ENCODE data around the gene DEPDC5. TPM values are rescaled to one million over a fixed set of nuclear protein-coding genes. Genes with fewer than 3 reads are reported as not detected.
A peak's percentile ranks its signal among the peaks of the same experiment; 100 is the strongest.

DEPDC5 gene
- total RNA-seq, 1 donor from 2014 or later, result 22.5 TPM

GRCh38 chr22:31852691-31853421 is 99.0 kb downstream of the DEPDC5 start:
- no peak for DNase-seq (ENCODE audit: low read depth)

- no peak for DNase-seq (ENCODE audit: low read depth)
These were observed 100.1 kb downstream of the DEPDC5 start for GRCh38 chr22:31853736-31854495.

GRCh38 chr22:31857247-31857646 is 103.4 kb downstream of the DEPDC5 start:
- peak; percentile 33 for DNase-seq (ENCODE audit: low read depth)

GRCh38 chr22:31861226-31861840 is 107.5 kb downstream of the DEPDC5 start:
- DNase-seq (ENCODE audit: low read depth), result no peak

- no peak for DNase-seq (ENCODE audit: low read depth)
These were observed 113.1 kb downstream of the DEPDC5 start for GRCh38 chr22:31866918-31867317.

GRCh38 chr22:31867386-31868153 is 113.8 kb downstream of the DEPDC5 start:
- no peak for DNase-seq (ENCODE audit: low read depth)

GRCh38 chr22:31869739-31870138 is 115.9 kb downstream of the DEPDC5 start:
- no peak for DNase-seq (ENCODE audit: low read depth)

- DNase-seq (ENCODE audit: low read depth), result peak; percentile 27
These were observed 117.1 kb downstream of the DEPDC5 start for GRCh38 chr22:31870890-31871289.

- DNase-seq (ENCODE audit: low read depth), result no peak
These were observed 117.7 kb downstream of the DEPDC5 start for GRCh38 chr22:31871480-31871879.

GRCh38 chr22:31872209-31872608 is 118.4 kb downstream of the DEPDC5 start:
- DNase-seq (ENCODE audit: low read depth), result peak; percentile 5

- DNase-seq (ENCODE audit: low read depth), result no peak
These were observed 121.0 kb downstream of the DEPDC5 start for GRCh38 chr22:31874821-31875220.

GRCh38 chr22:31876156-31876920 is 122.5 kb downstream of the DEPDC5 start:
- DNase-seq (ENCODE audit: low read depth), result no peak

- DNase-seq (ENCODE audit: low read depth), result no peak
These were observed 125.8 kb downstream of the DEPDC5 start for GRCh38 chr22:31879585-31879984.

GRCh38 chr22:31881200-31881599 is 127.4 kb downstream of the DEPDC5 start:
- no peak for DNase-seq (ENCODE audit: low read depth)

GRCh38 chr22:31881865-31882264 is 128.0 kb downstream of the DEPDC5 start:
- DNase-seq (ENCODE audit: low read depth), result no peak

GRCh38 chr22:31882971-31883370 is 129.2 kb downstream of the DEPDC5 start:
- DNase-seq (ENCODE audit: low read depth), result no peak

- no peak for DNase-seq (ENCODE audit: low read depth)
These were observed 130.2 kb downstream of the DEPDC5 start for GRCh38 chr22:31883989-31884388.

GRCh38 chr22:31891366-31892079 is 137.7 kb downstream of the DEPDC5 start:
- DNase-seq (ENCODE audit: low read depth), result peak; percentile 75

- no peak for DNase-seq (ENCODE audit: low read depth)
These were observed 138.2 kb downstream of the DEPDC5 start for GRCh38 chr22:31892080-31892433.

- DNase-seq (ENCODE audit: low read depth), result no peak
These were observed 139.6 kb downstream of the DEPDC5 start for GRCh38 chr22:31893460-31893859.

All from renal cortical epithelial cell (primary cell).